Muscle of back (tissue), 13 donors: ENCODE results near the gene SH3BP4. TPM values are rescaled to one million over a fixed set of nuclear protein-coding genes. Genes with fewer than 3 reads are reported as not detected.
A peak's percentile ranks its signal among the peaks of the same experiment; 100 is the strongest.

Experiments
- DNase-seq, 3 donors: peaks; one replicate each; pipeline versions ENCODE4 v3.0.0 to v3.0.0-alpha.2; 2013
- long read RNA-seq, 9 donors: transcript quantifications; one replicate each; lab custom pipeline, GENCODE V29; 2026
- polyA plus RNA-seq, 10 donors: library from polyadenylated mRNA; unstranded; fragments of 120-200 nt; gene quantifications; one replicate each; pipeline ENCODE4 v1.2.1, GENCODE V29; 2013; ENCODE audit not compliant: insufficient read length in 10 of 10

SH3BP4 gene
- 10 to 100 TPM; 12.8 to 19.8 (median 16.7) TPM for polyA plus RNA-seq
- long read RNA-seq, donor 1, partial matches to known transcripts = 7 of 7 reads
- long read RNA-seq, donor 1, other reads (novel, unspliced or antisense) = 0 of 7 reads
- long read RNA-seq, donor 2, partial matches to known transcripts = 5 of 5 reads
- long read RNA-seq, donor 2, other reads (novel, unspliced or antisense) = 0 of 5 reads
- long read RNA-seq, donor 3 = 0 reads
- long read RNA-seq, donor 4, full-length matches to known transcripts = 1 of 1 reads
- long read RNA-seq, donor 4, partial matches to known transcripts = 0 of 1 reads
- long read RNA-seq, donor 4, other reads (novel, unspliced or antisense) = 0 of 1 reads
- long read RNA-seq, donor 5, partial matches to known transcripts = 22 of 22 reads
- long read RNA-seq, donor 5, other reads (novel, unspliced or antisense) = 0 of 22 reads
- long read RNA-seq, donor 6, full-length matches to known transcripts = 1 of 6 reads
- long read RNA-seq, donor 6, partial matches to known transcripts = 5 of 6 reads
- long read RNA-seq, donor 6, other reads (novel, unspliced or antisense) = 0 of 6 reads
- long read RNA-seq, donor 7, full-length matches to known transcripts = 1 of 6 reads
- long read RNA-seq, donor 7, partial matches to known transcripts = 5 of 6 reads
- long read RNA-seq, donor 7, other reads (novel, unspliced or antisense) = 0 of 6 reads
- long read RNA-seq, donor 8 = 0 reads
- long read RNA-seq, donor 9 = 0 reads

GRCh38 chr2:234951664-234952269 lies at the start of gene SH3BP4:
Gene SH3BP4, plus strand, starts transcription at chr2:234952017. Its CDS starts 82,986 bp downstream, at chr2:235035003.
- peak; percentile 76 to 82 (median 80) for DNase-seq

- DNase-seq = no peak
Observed at GRCh38 chr2:234904785-234905184, 47.0 kb upstream of the SH3BP4 start.

- DNase-seq = peak in 2 of 3 donors; percentile 17 to 50
Observed at GRCh38 chr2:234905547-234906265, 46.1 kb upstream of the SH3BP4 start.

GRCh38 chr2:234910186-234910679 lies 41.6 kb upstream of the SH3BP4 start:
- DNase-seq = no peak

- peak in 2 of 3 donors; percentile 21 to 23 for DNase-seq
Observed at GRCh38 chr2:234911271-234911670, 40.5 kb upstream of the SH3BP4 start.

- DNase-seq = no peak
Observed at GRCh38 chr2:234912437-234912836, 39.4 kb upstream of the SH3BP4 start.

GRCh38 chr2:234913208-234913626 lies 38.6 kb upstream of the SH3BP4 start:
- no peak for DNase-seq

GRCh38 chr2:234914371-234915154 lies 37.3 kb upstream of the SH3BP4 start:
- no peak for DNase-seq

- no peak for DNase-seq
Observed at GRCh38 chr2:234916674-234917073, 35.1 kb upstream of the SH3BP4 start.

- no peak for DNase-seq
Observed at GRCh38 chr2:234917211-234917975, 34.4 kb upstream of the SH3BP4 start.

GRCh38 chr2:234919711-234920110 lies 32.1 kb upstream of the SH3BP4 start:
- no peak for DNase-seq

- no peak for DNase-seq
Observed at GRCh38 chr2:234920836-234921235, 31.0 kb upstream of the SH3BP4 start.

GRCh38 chr2:234929002-234929401 lies 22.8 kb upstream of the SH3BP4 start:
- DNase-seq = no peak

GRCh38 chr2:234930397-234930796 lies 21.4 kb upstream of the SH3BP4 start:
- no peak for DNase-seq

GRCh38 chr2:234931371-234931770 lies 20.4 kb upstream of the SH3BP4 start:
- DNase-seq = no peak

GRCh38 chr2:234932591-234933168 lies 19.1 kb upstream of the SH3BP4 start:
- no peak for DNase-seq

- no peak for DNase-seq
Observed at GRCh38 chr2:234935311-234935710, 16.5 kb upstream of the SH3BP4 start.

GRCh38 chr2:234939576-234939975 lies 12.2 kb upstream of the SH3BP4 start:
- no peak for DNase-seq

GRCh38 chr2:234939996-234940395 lies 11.8 kb upstream of the SH3BP4 start:
- no peak for DNase-seq

- DNase-seq = no peak
Observed at GRCh38 chr2:234940527-234940926, 11.3 kb upstream of the SH3BP4 start.
